IPS-NIHi7 (cell line): ENCODE data around the gene ALMS1.
A peak's percentile ranks its signal among the peaks of the same experiment; 100 is the strongest.
"Not testable (repeated sequence)": the region's sequence is repeated elsewhere in the genome, so short reads cannot be mapped to it uniquely, and the experiment has no call there.

Experiments
- DNase-seq: peaks from one replicate; pipeline ENCODE4 v3.0.0; 2012; ENCODE audit warnings: mixed read lengths; ENCODE audit errors: extremely low spot score

ALMS1 gene

DNA sequence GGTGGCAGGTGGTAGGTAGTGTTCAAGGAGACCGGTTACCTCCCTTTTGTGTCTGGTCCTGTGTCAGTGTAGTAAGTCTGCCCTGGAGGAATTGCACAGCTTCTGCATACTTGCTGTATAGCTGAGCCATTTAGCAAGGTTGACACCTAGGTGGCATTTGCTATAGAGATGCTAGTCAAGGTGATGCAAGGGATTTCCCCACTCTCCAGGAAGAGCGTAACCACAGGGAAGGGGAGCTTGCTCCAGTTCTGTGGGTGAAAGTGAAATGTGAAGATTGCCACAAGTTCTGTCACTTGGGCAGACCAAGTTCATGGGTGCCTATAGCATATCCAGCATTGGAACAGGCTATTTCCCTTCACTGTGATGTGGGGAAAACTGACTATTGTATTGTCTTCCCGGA is 228.5 kb downstream of the ALMS1 start:
- no peak for DNase-seq

DNA sequence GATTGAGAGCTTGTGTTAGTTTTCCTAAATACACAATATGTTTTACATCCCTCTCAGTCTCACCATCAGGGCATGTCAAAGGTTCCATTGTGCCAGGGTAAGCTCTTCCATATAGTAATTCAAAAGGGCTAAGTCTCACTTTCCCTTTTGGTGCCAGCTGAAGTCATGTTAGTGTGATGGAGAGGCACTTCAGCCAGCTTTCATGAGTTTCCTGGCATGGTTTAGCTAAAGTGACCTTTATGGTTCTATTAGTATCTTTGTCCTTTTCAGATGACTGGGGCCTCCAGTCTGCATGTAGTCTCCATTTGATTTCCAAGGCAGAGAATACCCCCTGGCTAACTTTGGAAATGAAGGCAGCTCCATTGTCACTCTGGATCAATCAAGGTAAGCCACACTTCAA is 229.4 kb downstream of the ALMS1 start:
- DNase-seq, result no peak

- DNase-seq, result peak; percentile 38
Observed at GRCh38 chr2:73619925-73620324, 234.3 kb downstream of the ALMS1 start.

GRCh38 chr2:73624036-73624435 is 238.4 kb downstream of the ALMS1 start:
- DNase-seq, result not testable (repeated sequence)

- not testable (repeated sequence) for DNase-seq
Observed at GRCh38 chr2:73624625-73625024, 239.0 kb downstream of the ALMS1 start.

DNA sequence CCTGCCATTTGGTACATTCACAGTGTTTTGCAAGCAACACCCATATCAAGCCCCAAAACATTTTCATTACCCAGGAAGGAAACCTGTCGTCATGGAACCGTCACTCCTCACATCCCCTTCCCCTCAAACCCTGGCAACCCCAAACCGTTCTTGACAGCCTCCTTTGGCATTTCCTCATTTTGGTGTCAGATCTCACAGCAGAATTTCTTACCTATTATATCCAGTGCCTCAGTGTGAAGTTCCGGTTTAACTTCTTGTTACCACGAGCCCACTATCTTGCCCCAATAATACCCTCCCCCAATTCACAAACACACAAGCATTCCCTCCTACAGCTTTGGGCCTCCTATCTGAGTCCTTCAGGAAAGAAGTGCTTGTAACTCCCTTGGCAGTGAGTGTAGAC is 240.6 kb downstream of the ALMS1 start:
- DNase-seq, result not testable (repeated sequence)

DNA sequence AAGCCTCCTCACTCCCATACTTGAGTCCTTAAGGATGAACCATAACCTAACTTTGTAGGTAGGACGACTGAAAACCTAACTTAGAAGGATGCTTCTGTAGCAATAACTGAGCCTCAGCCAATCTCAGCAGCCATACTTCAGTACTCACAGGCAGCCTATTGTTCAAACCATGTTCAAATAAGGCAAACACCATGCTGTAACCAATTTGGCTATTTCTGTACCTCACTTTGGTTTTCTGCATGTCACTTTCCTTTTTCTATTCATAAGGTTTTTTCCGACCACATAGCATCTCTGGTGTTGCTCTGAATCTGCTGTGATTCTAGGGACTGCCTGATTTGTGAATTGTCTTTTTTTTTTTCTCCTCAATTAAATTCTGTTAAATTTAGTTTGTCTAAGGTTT is 242.9 kb downstream of the ALMS1 start:
- DNase-seq, result not testable (repeated sequence)

DNA sequence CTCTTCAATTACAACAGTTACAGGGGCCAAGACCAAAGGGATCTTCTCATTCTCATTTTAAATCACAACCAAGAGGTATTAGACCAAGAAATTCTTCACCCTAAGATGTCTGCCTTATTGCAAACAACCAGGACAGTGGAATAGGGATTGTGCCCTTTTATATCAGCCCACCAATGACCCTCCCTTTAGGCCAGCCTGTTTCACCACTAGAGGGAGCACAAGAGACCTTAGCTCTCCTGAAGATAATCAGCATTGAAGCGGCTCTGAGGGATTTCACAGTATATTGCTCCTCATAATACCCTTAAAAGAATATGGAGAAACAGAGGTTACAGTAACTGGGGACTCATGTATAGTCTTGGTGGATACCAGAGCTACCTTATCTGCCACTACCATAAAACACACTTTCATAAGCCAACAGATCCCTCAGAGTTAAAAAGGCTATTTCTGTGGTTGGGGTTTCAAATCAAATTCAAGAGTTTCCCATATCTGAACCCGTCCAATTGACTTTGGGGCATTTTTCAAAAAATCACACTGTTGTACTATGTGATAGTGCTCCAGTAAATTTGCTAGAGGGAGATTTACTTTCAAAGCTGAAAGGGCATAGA is 245.1 kb downstream of the ALMS1 start:
- not testable (repeated sequence) for DNase-seq

DNA sequence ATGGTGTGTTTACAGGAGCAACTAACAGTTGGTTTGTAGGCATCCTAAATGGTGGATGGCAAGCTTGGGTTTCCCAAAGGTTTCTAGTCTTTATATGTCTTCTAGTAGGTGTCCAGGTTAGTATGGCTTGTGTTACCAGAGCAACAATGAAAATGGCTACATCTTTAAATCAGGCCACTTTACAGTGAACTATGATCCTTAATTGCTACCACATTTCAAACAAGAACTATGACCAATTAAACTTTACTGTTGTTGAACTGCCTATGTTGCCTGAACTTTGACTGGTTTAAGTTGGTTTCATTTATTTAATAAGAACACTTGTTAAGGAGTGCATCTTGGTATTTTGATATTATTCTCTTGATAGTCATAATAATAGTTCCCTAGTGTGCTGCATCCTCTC is 251.3 kb downstream of the ALMS1 start:
- DNase-seq, result not testable (repeated sequence)

GRCh38 chr2:73638429-73638828 is 252.8 kb downstream of the ALMS1 start:
- no peak for DNase-seq

DNA sequence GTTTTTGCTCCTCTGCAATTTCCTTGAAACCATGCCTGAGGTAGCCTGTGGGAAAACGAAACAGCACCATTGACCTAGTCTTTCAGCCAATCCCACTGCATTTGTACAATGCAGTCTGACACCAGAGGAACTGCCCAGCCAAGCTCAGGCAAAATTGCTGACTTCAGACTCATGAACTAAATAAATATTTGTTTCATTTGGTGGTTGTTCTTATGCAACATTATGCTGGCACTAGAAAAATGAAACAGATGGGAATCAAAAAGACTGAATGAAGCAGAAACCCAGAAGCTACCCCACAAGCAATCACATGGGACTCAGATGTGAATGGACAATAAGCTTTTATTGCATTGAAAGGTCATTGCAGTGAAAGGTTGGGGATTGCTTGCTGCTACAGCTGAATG is 254.9 kb downstream of the ALMS1 start:
- DNase-seq, result no peak

GRCh38 chr2:73640946-73641766 is 255.5 kb downstream of the ALMS1 start:
- no peak for DNase-seq

DNA sequence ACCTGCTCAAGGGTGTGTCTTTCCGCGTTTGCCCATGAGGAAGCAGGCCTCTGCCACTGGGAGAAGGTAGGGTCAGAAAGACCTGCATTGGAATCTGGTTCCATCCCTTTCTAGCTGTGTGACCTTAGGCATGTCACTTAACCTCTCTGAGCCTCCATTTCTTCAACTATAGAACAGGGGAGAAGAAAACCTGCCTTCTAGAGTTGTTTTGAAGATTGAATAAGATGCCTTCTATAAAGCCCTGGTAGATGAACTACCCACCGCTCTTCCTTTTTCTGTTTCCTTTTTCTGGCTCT is 256.1 kb downstream of the ALMS1 start:
- DNase-seq, result no peak

DNA sequence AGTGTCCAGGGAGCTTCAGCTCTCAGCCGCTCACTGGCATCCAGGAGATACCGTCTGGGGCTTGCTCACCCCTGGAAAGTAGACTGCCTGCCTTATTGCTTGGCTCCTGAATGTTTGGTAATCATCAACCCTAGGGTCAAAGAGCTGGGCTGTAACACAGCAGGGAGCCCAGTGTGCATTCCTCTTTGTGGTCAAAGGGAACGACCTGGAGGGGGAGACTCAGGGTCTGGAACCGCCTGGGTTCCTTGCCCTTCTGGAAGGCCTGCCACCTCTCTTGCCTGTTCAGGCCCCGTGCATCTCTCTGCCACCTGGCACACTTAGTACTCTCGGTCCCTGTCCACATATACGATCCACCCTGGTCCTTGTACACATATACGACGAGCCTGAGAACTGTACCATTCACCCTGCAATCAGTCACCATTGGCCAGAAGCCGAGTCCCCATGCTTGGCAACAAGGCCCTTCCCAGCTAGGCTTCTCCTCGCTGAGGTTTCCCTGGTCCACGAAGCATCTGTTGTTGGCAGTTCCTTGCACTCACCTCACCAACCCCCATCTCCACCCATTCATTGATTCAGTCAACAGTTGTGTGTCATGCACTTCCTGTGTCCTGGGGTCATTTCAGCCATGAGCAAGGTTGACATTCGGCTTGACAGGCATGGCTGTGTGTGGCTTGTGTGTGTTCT is 256.8 kb downstream of the ALMS1 start, which contains the start of gene NAT8:
TSS of gene NAT8 (minus strand) at position 85 of the 681 bp plus-strand sequence. CDS start 794 bp downstream, outside the sequence.
- no peak for DNase-seq

GRCh38 chr2:73647690-73648089 is 262.1 kb downstream of the ALMS1 start:
- DNase-seq, result not testable (repeated sequence)

GRCh38 chr2:73651591-73652230 is 266.1 kb downstream of the ALMS1 start:
- DNase-seq, result no peak

DNA sequence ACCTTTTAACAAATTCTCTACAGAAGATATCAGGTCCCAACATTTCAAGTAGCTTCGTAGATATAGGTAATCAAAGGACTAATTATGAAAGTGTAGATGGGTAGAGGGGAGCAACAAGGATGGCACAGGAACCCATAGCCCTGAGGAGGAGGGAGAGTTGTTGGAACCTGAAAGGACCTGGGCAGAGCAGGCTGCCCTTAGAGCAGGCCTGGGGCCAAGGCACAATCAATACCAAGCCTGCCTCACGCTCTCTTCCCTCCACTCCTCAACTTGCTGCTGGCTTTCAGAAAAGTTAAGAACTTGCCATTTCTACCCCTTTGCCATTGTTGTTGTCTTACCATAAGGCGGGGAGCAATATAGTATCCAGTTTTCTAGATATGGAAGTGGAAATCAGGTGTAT is 266.7 kb downstream of the ALMS1 start:
- no peak for DNase-seq

- no peak for DNase-seq
Observed at GRCh38 chr2:73654175-73654574, 268.5 kb downstream of the ALMS1 start.
